Endothelial cell of umbilical vein (primary cell): Measurements from ENCODE around the gene TBC1D16. TPM values are rescaled to one million over a fixed set of nuclear protein-coding genes. Genes with fewer than 3 reads are reported as not detected.

ENCODE experiments used
- BruUV-seq: library from RNA; stranded (reverse); fragments of 400-500 nt; replicated peaks from 2 replicates; lab custom pipeline; 2021; lab: Mats Ljungman, UMichigan
- CTCF ChIA-PET: fragments of 300-600, 350-600 bp; sonication (Branson Sonifier 250); formaldehyde crosslinking; loops from one replicate; lab custom pipeline; 2021; ENCODE audit warnings: antibody characterized with exemption, inconsistent platforms; lab: Charles Lee
- POLR2A ChIA-PET: fragments of 300-600, 350-600 bp; sonication (Branson Sonifier 250); formaldehyde crosslinking; loops from one replicate; lab custom pipeline; 2021; ENCODE audit warnings: antibody characterized with exemption, inconsistent platforms; lab: Charles Lee
- DNase-seq: peaks from one replicate; pipeline ENCODE4 v3.0.0-alpha.2; 2011; ENCODE audit warnings: low read depth, low spot score
- FAIRE-seq: peaks from 2 replicates; lab custom pipeline; 2011; peaks lifted over from hg19 to GRCh38; lab: Jason Lieb, UNC
- H2AFZ ChIP-seq: 2 replicates; pipeline ENCODE4 v1.6.0; 2012; ENCODE audit warnings: low read depth, low read length, control low read depth, inconsistent platforms
- H3K27ac ChIP-seq: 2 replicates; pipeline ENCODE4 v1.5.1; 2011; ENCODE audit warnings: low read depth, mild to moderate bottlenecking, control low read depth, low read length, moderate library complexity; ENCODE audit not compliant: insufficient read depth
- H3K27me3 ChIP-seq, 2 experiments: 2 replicates each; pipeline versions ENCODE4 v1.6.0 to v1.6.1; 2011; ENCODE audit warnings: low read length in 2 of 2, mixed read lengths in 1 of 2; ENCODE audit not compliant: control insufficient read depth in 2 of 2, insufficient read depth in 2 of 2
- H3K36me3 ChIP-seq, 2 experiments: 2 replicates in 1 of 2; 3 replicates in 1 of 2; pipeline ENCODE4 v1.5.1; 2011; ENCODE audit warnings: low read length in 2 of 2, mild to moderate bottlenecking in 1 of 2, moderate library complexity in 1 of 2; ENCODE audit not compliant: control insufficient read depth in 2 of 2, insufficient read depth in 2 of 2; ENCODE audit errors: extremely low read depth in 1 of 2
- H3K4me1 ChIP-seq: 3 replicates; pipeline ENCODE4 v1.5.1; 2011; ENCODE audit warnings: mild to moderate bottlenecking, low read length; ENCODE audit not compliant: control insufficient read depth, insufficient read depth; ENCODE audit errors: extremely low read depth
- H3K4me2 ChIP-seq: 2 replicates; pipeline ENCODE4 v1.6.1; 2011; ENCODE audit warnings: low read length, control low read depth, mixed read lengths; ENCODE audit not compliant: insufficient read depth
- H3K4me3 ChIP-seq, 3 experiments: fragments of 200-600 bp in 1 of 3; sonication (generic), shearing (Covaris generic) in 1 of 3; replicated peaks in 1 of 3; 2 replicates each; pipeline ENCODE4 v1.5.1; 2011 to 2016; ENCODE audit warnings: control low read depth in 3 of 3, low read length in 3 of 3, mild to moderate bottlenecking in 2 of 3, inconsistent platforms in 1 of 3, low read depth in 1 of 3, moderate library complexity in 1 of 3; ENCODE audit not compliant: insufficient read depth in 1 of 3
- H3K79me2 ChIP-seq: 2 replicates; pipeline ENCODE4 v1.6.0; 2012; ENCODE audit warnings: low read length, inconsistent platforms; ENCODE audit not compliant: control insufficient read depth, insufficient read depth
- H3K9ac ChIP-seq: replicated peaks from 2 replicates; pipeline ENCODE3; 2011; ENCODE audit warnings: low read length, control low read depth; ENCODE audit not compliant: insufficient read depth; ENCODE audit errors: extremely low read depth
- H3K9me1 ChIP-seq: replicated peaks from 3 replicates; pipeline ENCODE4 v1.6.0; 2011; ENCODE audit warnings: mild to moderate bottlenecking, low read length; ENCODE audit not compliant: control insufficient read depth, insufficient read depth; ENCODE audit errors: extremely low read depth
- H3K9me3 ChIP-seq: replicated peaks from 2 replicates; pipeline ENCODE4 v1.5.1; 2012; ENCODE audit warnings: low read length, inconsistent platforms; ENCODE audit not compliant: control insufficient read depth, insufficient read depth
- H4K20me1 ChIP-seq: replicated peaks from 2 replicates; pipeline ENCODE3; 2011; ENCODE audit warnings: mild to moderate bottlenecking, low read length; ENCODE audit not compliant: control insufficient read depth, insufficient read depth; ENCODE audit errors: extremely low read depth
- CTCF ChIP-seq, 2 donors: IDR thresholded peaks; 1 replicate in 1 of 2; 2 replicates in 1 of 2; pipeline ENCODE4 v1.5.1; 2011; ENCODE audit warnings: low read length in 2 of 2, mild to moderate bottlenecking in 2 of 2, moderate library complexity in 2 of 2, control low read depth in 1 of 2, inconsistent platforms in 1 of 2, low read depth in 1 of 2; ENCODE audit not compliant: insufficient read depth in 1 of 2; ENCODE audit errors: extremely low read depth in 1 of 2
- EZH2 ChIP-seq: IDR thresholded peaks from 2 replicates; pipeline ENCODE4 v1.6.1; 2012; ENCODE audit warnings: borderline replicate concordance, low read depth, mild to moderate bottlenecking, moderate library complexity, low read length, inconsistent platforms; ENCODE audit not compliant: severe bottlenecking
- FOS ChIP-seq: IDR thresholded peaks from 2 replicates; pipeline ENCODE4 v1.6.1; 2011; ENCODE audit warnings: mild to moderate bottlenecking, low read length, moderate library complexity, borderline replicate concordance; ENCODE audit not compliant: insufficient read depth
- GATA2 ChIP-seq: IDR thresholded peaks from 2 replicates; pipeline ENCODE4 v1.7.0; 2011; ENCODE audit warnings: low read depth, mild to moderate bottlenecking, moderate library complexity, mixed read lengths, low read length; ENCODE audit not compliant: insufficient read length, insufficient read depth
- JUN ChIP-seq: IDR thresholded peaks from 2 replicates; pipeline ENCODE4 v1.6.1; 2011; ENCODE audit warnings: borderline replicate concordance, low read depth; ENCODE audit not compliant: insufficient read length, insufficient read depth
- MAX ChIP-seq: IDR thresholded peaks from 2 replicates; pipeline ENCODE4 v1.6.1; 2011; ENCODE audit not compliant: insufficient read depth, insufficient read length
- MYC ChIP-seq: IDR thresholded peaks from one replicate; pipeline ENCODE4 v1.6.1; 2011; ENCODE audit warnings: mild to moderate bottlenecking, low read depth, low read length
- POLR2A ChIP-seq: IDR thresholded peaks from 2 replicates; pipeline ENCODE4 v1.6.1; 2012; ENCODE audit warnings: low read depth, mild to moderate bottlenecking, control low read depth, low read length
- POLR2AphosphoS5 ChIP-seq: IDR thresholded peaks from 2 replicates; pipeline ENCODE4 v1.6.1; 2012; ENCODE audit warnings: low read depth, mild to moderate bottlenecking, control low read depth, low read length, moderate library complexity; ENCODE audit not compliant: insufficient read depth
- dilution Hi-C: fragments of 300-500 bp; cut with MboI; formaldehyde crosslinking; loops from one replicate; pipeline ENCODE4 v1.15.0; 2019; ENCODE audit warnings: low sequenced_read_pairs; ENCODE audit not compliant: extremely low pct_ligation_motif_present
- intact Hi-C: fragments of 100-400 bp; cut with micrococcal nuclease; formaldehyde crosslinking; loops from one replicate; pipeline ENCODE4 v1.10.0; 2022
- polyA plus RNA-seq, 4 experiments: library from polyadenylated mRNA; depleted of rRNA in 3 of 4; stranded (reverse) in 3 of 4; unstranded in 1 of 4; fragments of >200 nt; gene quantifications; 2 replicates each; pipeline versions ENCODE4 v1.2.1 to v1.2.3, GENCODE V29; 2011 to 2012; ENCODE audit warnings: missing spikeins in 1 of 4
- total RNA-seq: library from RNA; stranded (reverse); gene quantifications from 2 replicates; pipeline ENCODE4 v1.2.3, GENCODE V29; 2021

TBC1D16 gene
- total and polyA plus RNA-seq, 2 donors (not counting 3 experiments of a cell fraction or from before 2014, with no cell fraction given): 12.9 to 48.6 TPM

DNA sequence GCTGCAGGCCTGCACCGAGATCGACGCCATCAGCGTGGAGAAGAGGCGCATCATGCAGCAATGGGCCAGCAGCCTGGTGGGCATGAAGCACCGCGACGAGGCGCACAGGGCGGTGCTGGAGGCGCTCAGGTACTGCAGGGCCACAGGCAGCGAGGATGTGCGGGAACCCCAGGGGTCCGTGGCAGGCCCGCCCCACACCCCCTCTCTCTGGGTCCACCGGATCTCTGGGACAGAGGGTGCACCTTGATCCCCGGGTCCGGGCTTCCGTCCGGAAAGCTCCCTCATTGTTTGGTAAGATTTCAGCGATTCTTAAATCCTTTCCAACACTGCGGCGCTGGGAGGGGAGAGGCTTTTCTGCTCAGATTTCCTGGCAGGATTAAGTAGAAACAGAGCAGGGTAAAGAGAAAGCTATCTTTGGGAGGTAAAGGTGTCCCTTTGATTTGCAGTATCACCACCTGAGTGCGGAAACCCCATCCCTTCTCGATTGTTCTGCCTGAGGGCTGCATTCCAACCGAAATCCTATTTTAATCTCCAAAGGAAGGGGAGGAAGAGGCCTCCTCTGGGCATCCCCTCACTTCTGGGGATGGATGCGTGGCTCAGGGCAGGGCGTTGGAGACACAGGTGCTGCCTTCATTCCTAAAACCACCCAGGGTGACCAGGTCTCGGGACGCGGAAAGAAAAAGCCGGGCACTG lies 30.0 kb upstream of the TBC1D16 start:
- FAIRE-seq (no peak), DNase-seq (no peak)
- H3K9me3 ChIP-seq: no peaks in the 10 kb centered on the region
- no peaks in the 10 kb centered on the region for H4K20me1 ChIP-seq
- no peaks in the 10 kb centered on the region for H3K36me3 ChIP-seq
- no peaks in the 10 kb centered on the region for H3K27me3 ChIP-seq
- POLR2A ChIA-PET: no interaction called here
- no peak overlapping the region for H3K27ac ChIP-seq
- H3K9ac ChIP-seq: no peak overlapping the region
- no peaks in the 10 kb centered on the region for H3K79me2 ChIP-seq
- no TSS peak for BruUV-seq
- H3K4me2 ChIP-seq: no peak overlapping the region
- H3K4me3 ChIP-seq: no peak overlapping the region
- dilution Hi-C loops (no loop called here), intact Hi-C loops (no loop called here)
- no peaks in the 10 kb centered on the region for H3K9me1 ChIP-seq
- TF ChIP-seq FOS: no peak
- TF ChIP-seq EZH2: no peak
- TF ChIP-seq GATA2: no peak
- TF ChIP-seq POLR2A: no peak
- peaks cover 19% of the 10 kb centered on the region for H3K4me1 ChIP-seq
- H2AFZ ChIP-seq: no peak overlapping the region
- CTCF ChIA-PET: interaction anchor here (1.1 kb wide), 1 partner anchor 36 kb away, joined by 4 read pairs; the partner anchor contains the start of gene GAA

DNA sequence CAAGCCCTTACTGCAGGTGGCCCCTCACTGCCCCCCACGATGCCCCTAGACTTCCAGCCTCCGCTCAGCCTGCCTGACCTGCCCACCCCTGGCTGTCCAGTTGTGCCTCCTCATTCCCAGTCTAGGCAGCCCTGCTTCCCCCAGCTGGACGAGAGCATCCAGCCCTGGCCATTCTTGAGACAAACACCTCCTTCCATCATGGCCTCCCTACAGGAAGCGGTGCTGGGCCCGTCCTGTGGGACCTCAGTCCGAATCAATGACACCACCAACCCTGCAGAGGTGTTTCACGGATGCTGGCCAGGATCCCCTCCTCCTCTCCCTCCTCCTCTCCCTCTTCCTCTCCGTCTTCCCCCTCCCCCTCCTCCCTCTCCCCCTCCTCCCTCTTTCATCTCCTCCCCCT lies 29.0 kb upstream of the TBC1D16 start:
- no TSS peak for BruUV-seq
- Histone ChIP-seq H3K79me2 (no peaks in the 10 kb centered on the region), H4K20me1 (no peaks in the 10 kb centered on the region), H3K9ac (no peak overlapping the region), H3K36me3 (no peaks in the 10 kb centered on the region), H2AFZ (no peak overlapping the region), H3K9me1 (no peaks in the 10 kb centered on the region), H3K4me3 (no peak overlapping the region), H3K4me1 (peaks cover 15% of the 10 kb centered on the region), H3K4me2 (no peak overlapping the region), H3K27ac (no peak overlapping the region), H3K9me3 (no peaks in the 10 kb centered on the region), H3K27me3 (no peaks in the 10 kb centered on the region)
- TF ChIP-seq GATA2 (no peak), POLR2A (no peak), EZH2 (no peak), MYC (no peak), FOS (no peak), POLR2AphosphoS5 (no peak), JUN (no peak), MAX (no peak), CTCF (IDR thresholded peaks at IDR 0.05; ENCODE audit: extremely low read depth in 1 of 2, insufficient read depth in 1 of 2, low read depth in 1 of 2, low read length in 2 of 2) (no peak)
- dilution Hi-C loops: no loop called here
- POLR2A ChIA-PET: no interaction called here
- intact Hi-C loops: no loop called here
- no peak for FAIRE-seq
- CTCF ChIA-PET: no interaction called here
- DNase-seq: no peak
